Ammon's horn (tissue), 1 donor: Measurements from ENCODE around the gene THSD7B.

Experiments
- DNase-seq: peaks from one replicate; pipeline ENCODE4 v3.0.0-alpha.2; 2016; ENCODE audit warnings: low spot score

Gene THSD7B

DNA sequence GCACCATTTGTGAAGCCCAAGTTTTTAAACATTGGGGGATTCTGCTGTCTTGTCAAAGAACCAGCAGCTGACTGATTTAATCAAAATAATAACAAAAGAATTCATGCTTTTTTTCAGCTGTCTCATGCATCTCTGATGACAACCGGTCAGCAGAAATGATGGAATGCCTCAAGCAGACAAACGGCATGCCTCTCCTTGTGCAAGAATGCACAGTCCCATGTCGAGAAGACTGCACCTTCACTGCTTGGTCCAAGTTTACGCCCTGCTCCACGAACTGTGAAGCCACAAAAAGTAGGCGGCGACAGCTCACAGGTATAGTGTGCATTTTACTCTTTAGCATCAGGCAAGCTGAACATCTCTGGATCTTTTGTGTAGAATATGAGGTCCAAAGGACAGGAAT is 640.2 kb downstream of the THSD7B start:
- DNase-seq = no peak

DNA sequence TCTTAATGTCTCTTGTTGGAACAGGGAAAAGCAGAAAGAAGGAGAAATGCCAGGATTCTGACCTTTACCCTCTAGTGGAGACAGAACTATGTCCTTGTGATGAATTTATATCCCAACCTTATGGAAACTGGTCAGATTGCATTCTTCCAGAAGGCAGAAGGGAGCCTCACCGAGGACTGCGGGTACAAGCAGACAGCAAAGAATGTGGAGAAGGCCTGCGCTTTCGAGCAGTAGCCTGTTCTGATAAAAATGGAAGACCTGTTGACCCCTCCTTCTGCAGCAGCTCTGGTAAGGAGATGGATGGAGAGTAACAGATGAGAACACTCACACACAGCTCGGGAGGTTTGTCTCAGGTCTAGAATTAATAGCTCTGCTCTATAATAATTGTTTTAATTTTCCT is 646.2 kb downstream of the THSD7B start:
- DNase-seq = no peak

DNA sequence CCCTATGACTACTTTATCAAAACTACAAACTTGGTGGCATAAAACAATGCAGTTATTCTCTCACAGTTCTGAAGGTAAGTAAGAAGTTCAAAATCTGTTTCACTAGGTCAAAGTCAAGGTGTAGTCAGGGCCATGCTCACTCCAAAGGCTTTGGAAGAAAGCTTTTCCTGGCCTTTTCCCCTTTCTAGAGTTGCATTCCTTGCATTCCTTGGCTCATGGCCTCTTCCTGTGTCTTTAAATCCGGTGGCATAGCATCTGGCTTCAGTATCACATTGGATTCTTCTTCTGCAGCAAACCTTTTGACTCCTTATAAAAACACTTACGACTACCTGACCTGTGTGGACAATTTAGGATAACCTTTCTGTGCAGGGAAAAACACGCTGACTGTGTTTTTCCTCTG is 655.4 kb downstream of the THSD7B start:
- DNase-seq = no peak

DNA sequence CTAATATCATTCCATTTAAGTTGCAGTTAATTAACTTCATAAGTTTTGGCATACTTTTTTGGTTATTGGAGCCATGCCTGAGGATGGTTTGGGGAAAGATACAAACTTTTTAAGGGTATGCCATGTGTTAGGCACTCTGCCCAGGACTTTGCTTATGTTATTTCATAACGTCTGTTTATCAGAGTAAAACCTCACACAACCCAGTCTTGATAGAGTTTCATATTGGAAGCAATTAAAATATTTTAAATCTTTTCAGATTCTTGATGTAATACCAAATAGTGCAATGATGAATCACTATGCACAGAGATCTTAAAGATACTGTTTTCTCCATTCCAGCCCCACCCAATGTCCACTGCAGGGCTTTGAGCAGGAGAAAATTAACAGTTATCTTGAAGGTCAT is 669.8 kb downstream of the THSD7B start:
- no peak for DNase-seq

DNA sequence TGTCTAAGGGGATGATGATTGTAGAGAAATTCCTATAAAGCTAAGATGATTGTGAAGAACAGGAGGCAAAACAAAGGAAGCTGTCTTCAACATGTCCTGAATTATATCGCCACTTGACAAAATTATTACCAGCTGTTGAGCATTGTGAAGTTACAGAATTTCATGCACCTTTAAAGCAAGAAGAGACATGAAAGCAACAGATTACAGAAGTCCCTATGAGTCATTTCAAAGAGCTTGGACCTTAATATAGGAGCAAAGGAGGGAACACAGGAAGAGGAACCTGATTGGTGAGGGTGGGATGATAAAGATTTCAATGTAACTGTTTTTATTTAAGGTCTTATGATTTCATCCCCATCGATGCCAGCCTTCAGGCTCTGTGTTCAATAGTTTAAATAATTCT is 672.0 kb downstream of the THSD7B start:
- no peak for DNase-seq

GRCh38 chr2:137444970-137445369 is 679.6 kb downstream of the THSD7B start:
- DNase-seq = no peak

DNA sequence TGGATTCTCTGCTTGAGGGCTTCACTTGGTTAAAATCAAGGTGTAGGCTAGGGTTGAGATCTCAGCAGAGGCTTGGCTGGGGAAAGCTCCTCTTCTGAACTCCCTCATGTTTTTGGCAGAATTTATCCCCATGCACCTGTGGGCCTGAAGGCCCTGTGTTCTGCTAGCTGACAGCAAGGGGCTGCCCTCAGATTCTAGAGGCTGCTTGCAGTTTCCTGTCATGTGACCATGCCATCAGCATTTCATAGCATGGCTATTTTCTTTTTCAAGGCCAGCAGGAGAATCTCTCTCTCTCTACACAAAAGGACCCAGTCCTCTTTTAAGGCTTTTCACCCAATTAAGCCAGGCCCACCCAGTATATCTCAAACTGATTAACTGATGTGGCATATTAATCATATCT is 684.1 kb downstream of the THSD7B start:
- DNase-seq = no peak

DNA sequence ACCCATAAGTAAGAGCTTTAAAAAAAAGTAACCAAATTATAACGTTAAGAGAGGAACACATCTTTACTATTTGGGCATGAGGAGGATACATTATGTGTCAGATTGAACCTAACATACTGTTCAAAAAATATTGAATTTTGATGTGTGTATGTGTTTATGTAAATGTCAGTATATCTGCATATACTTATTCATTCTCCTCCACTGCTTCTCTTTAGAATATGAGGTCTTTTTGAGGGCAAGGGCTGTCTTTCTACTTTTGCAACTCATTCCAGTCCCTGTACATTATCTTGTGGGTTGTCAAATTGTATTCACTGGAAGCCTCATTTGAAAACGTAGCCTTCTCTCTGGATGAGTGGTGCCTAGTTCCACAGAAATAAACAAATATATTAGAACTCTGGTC is 689.5 kb downstream of the THSD7B start:
- DNase-seq = no peak

GRCh38 chr2:137467246-137467862 is 702.0 kb downstream of the THSD7B start:
- peak; percentile 51 for DNase-seq

- no peak for DNase-seq
Observed at GRCh38 chr2:137493261-137493660, 727.9 kb downstream of the THSD7B start.

DNA sequence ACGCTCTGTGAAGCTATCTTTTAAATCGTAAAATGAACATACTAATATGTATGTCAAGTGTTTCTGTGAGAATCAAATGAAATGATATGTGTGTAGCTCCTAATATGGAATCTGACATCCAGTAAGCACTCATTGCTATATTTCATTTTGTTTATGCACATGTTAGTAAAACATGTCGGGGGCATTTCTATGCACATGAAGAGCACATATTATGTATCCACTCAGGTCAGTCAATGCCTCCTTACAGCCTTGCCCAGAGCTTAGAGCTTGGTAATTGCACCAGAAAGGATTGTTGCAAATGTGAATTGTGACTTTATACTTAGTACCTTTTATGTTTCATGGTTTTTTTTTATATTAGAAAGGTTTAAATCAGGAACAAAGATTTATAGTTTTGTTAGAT is 735.3 kb downstream of the THSD7B start:
- DNase-seq = no peak

DNA sequence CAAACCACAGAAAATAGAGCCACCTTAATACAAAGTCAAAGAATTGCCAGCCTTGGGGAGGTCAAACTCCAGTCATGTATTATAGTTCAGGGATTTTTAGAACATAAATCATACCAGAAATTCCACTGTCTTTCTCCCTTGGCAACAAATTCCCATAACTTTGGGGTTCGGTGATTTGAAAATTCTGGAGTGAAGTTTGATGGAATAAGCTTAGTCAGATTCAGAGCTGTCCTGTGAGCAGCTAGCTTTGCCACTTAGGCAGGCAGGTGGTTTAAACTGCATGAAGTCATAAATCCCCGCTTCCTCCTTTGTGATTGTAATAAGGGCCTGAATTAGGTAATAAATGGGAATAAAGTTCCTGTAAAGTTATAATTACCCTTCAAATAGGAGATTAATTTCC is 741.9 kb downstream of the THSD7B start:
- DNase-seq = no peak

GRCh38 chr2:137508739-137509384 is 743.5 kb downstream of the THSD7B start:
- DNase-seq = no peak

DNA sequence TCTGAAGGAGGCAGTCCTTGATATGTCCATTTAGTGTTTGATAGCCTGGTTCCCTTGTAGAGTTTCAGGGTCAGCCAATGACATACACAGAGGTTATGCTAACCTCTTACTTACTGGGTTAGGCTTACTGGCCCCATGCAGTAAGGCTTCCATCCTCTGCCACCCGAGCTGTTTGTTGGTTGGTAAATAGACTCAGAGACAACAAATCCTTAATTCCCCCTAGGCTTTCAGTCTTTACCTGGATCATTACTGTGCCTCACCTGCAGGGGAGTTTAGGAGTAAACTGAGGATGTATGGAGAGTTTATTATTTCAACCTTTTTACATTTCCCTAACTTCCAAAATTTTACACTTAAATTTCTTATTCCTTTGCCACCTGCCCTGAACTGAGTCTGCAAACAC is 746.2 kb downstream of the THSD7B start:
- DNase-seq = no peak

GRCh38 chr2:137521653-137522619 is 756.6 kb downstream of the THSD7B start:
- DNase-seq = no peak

DNA sequence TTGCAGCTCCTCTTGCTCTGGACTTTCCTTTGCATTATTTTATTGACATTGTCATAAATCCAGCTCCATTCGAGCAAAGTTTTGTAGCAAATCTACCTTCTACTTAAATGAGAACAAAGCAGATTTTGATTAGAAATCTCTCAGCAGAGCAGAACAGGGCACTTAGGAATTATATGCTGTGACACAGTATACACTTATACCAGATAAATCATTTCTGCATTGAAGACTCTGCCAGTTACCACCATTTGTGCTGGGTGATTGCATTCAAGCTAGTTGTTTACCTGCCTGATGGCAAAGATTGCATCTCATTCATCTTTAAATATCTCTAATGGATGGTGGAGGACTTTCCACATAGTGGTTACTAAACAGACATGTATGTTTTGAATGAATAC is 757.3 kb downstream of the THSD7B start:
- DNase-seq = no peak

GRCh38 chr2:137523931-137524330 is 758.6 kb downstream of the THSD7B start:
- no peak for DNase-seq

- no peak for DNase-seq
Observed at GRCh38 chr2:137525132-137525531, 759.8 kb downstream of the THSD7B start.

GRCh38 chr2:137525641-137526190 is 760.4 kb downstream of the THSD7B start:
- DNase-seq = no peak

GRCh38 chr2:137535897-137536296 is 770.6 kb downstream of the THSD7B start:
- no peak for DNase-seq

DNA sequence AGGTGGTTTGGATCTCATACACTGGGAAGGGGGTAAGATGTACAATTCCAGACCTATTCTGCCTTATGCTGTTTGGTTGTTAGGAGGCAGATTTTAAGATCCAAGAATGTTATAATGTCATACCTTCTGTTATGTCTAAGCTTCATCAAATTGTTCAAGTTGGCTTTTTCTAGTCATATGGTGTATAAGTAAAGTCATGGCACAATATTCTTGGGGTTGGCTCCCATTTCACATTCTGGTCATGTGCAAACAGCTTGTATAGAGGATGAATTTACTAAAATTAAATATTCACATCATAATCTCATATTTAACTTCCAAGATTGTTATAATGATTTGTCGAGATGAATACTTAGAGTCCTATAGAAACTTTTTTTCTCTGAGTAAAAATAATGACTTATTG is 774.0 kb downstream of the THSD7B start:
- DNase-seq = no peak

DNA sequence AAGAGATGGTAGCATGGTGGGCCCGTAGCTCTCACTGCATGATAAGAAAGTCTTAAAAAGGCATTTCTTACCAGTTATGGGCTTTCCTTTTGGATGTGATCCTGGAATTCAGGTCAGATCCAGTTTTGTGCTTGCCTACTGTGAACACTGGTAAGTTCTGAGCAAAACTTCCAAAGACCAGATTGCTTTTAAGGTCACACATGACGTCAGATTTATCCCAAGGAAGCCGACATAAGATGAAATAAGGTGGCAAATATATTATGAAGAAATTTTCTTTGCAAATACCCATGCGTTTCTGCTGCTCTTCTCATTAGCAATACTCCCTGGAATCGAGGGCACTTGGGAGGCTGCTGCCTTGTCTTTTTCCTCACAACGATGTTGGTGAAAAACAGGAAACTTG is 782.5 kb downstream of the THSD7B start:
- DNase-seq = no peak

DNA sequence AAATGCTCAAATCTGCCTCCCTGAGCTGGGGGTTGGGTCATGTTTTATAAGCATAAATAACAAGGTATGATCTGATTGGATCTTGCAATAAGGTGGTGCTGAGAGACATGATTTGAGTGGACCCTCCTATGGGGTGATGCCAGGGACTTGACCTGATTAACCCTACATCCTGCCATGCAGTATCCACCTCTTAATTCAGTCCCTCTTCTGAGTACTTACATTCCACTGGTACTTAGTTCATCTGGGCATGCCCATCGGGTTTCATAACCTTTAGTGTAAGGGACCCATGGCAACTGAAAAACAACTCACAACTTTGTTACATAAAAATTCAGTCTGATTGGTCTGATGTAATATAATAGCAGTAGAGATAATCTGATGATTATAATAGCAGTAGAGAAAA is 801.0 kb downstream of the THSD7B start:
- DNase-seq = no peak
